GM10847 (cell line): ENCODE data around the gene SHROOM1.

ENCODE experiments used
- POLR2A ChIP-seq: IDR thresholded peaks from 2 replicates; pipeline ENCODE4 v1.6.1; 2011; ENCODE audit not compliant: insufficient read length; ENCODE audit errors: extremely low read depth

Gene SHROOM1

GRCh38 chr5:132797651-132798050 is 32.8 kb downstream of the SHROOM1 start:
- no peak for TF ChIP-seq POLR2A

GRCh38 chr5:132791026-132791425 is 39.4 kb downstream of the SHROOM1 start:
- TF ChIP-seq POLR2A, result no peak

GRCh38 chr5:132790201-132790865 is 40.1 kb downstream of the SHROOM1 start:
- no peak for TF ChIP-seq POLR2A

- TF ChIP-seq POLR2A, result no peak
Observed at GRCh38 chr5:132788990-132789886, 41.2 kb downstream of the SHROOM1 start.

- no peak for TF ChIP-seq POLR2A
Observed at GRCh38 chr5:132788508-132788907, 41.9 kb downstream of the SHROOM1 start.

GRCh38 chr5:132787076-132787475 is 43.4 kb downstream of the SHROOM1 start:
- TF ChIP-seq POLR2A, result no peak

GRCh38 chr5:132785864-132786263 is 44.6 kb downstream of the SHROOM1 start:
- TF ChIP-seq POLR2A, result no peak

- TF ChIP-seq POLR2A, result no peak
Observed at GRCh38 chr5:132785365-132785764, 45.1 kb downstream of the SHROOM1 start.

- TF ChIP-seq POLR2A, result no peak
Observed at GRCh38 chr5:132782101-132782500, 48.3 kb downstream of the SHROOM1 start.

- no peak for TF ChIP-seq POLR2A
Observed at GRCh38 chr5:132781029-132781428, 49.4 kb downstream of the SHROOM1 start.

GRCh38 chr5:132780577-132780976 is 49.9 kb downstream of the SHROOM1 start:
- no peak for TF ChIP-seq POLR2A

- no peak for TF ChIP-seq POLR2A
Observed at GRCh38 chr5:132779961-132780360, 50.5 kb downstream of the SHROOM1 start.

- TF ChIP-seq POLR2A, result no peak
Observed at GRCh38 chr5:132778856-132779255, 51.6 kb downstream of the SHROOM1 start.

- TF ChIP-seq POLR2A, result no peak
Observed at GRCh38 chr5:132778129-132778528, 52.3 kb downstream of the SHROOM1 start.

GRCh38 chr5:132777209-132778069 is 53.0 kb downstream of the SHROOM1 start, which contains the start of gene SEPTIN8:
SEPTIN8 (minus strand) TSS chr5:132777239; CDS start chr5:132777137, 102 bp downstream.
- TF ChIP-seq POLR2A, result no peak

- no peak for TF ChIP-seq POLR2A
Observed at GRCh38 chr5:132776938-132777208, 53.6 kb downstream of the SHROOM1 start.
